Testis (tissue), 3 donors: ENCODE data around the gene HMG20B. TPM values are rescaled to one million over a fixed set of nuclear protein-coding genes. Genes with fewer than 3 reads are reported as not detected.
"Not testable (repeated sequence)": the region's sequence is repeated elsewhere in the genome, so short reads cannot be mapped to it uniquely, and the experiment has no call there.

Experiments used
- DNase-seq: peaks from one replicate; pipeline ENCODE4 v3.0.0-alpha.2; 2019
- H3K27ac ChIP-seq, 2 donors: fragments of 200-600 bp; sonication (generic); one replicate each; pipeline ENCODE4 v1.5.1; 2019
- H3K27me3 ChIP-seq: fragments of 200-600 bp; sonication (generic); one replicate; pipeline ENCODE4 v1.5.1; 2019
- H3K36me3 ChIP-seq: fragments of 200-600 bp; sonication (generic); one replicate; pipeline ENCODE4 v1.5.1; 2017; ENCODE audit warnings: low read depth; ENCODE audit errors: missing control alignments
- H3K4me1 ChIP-seq: fragments of 200-600 bp; sonication (generic); one replicate; pipeline ENCODE4 v1.5.1; 2019
- H3K4me3 ChIP-seq, 2 donors: fragments of 200-600 bp; sonication (generic); one replicate each; pipeline ENCODE4 v1.5.1; 2017 to 2019
- H3K9me3 ChIP-seq: fragments of 200-600 bp; sonication (generic); one replicate; pipeline ENCODE4 v1.5.1; 2017
- CTCF ChIP-seq, 3 experiments: fragments of 450-650 bp in 2 of 3; fragments of 200-600 bp in 1 of 3; sonication (generic) in 1 of 3; IDR thresholded peaks; one replicate each; pipeline ENCODE4 v1.5.1; 2016 to 2019; ENCODE audit warnings: antibody characterized with exemption in 3 of 3, mild to moderate bottlenecking in 2 of 3, moderate library complexity in 1 of 3
- POLR2A ChIP-seq: fragments of 450-650 bp; IDR thresholded peaks from one replicate; pipeline ENCODE4 v1.6.1; 2017; ENCODE audit warnings: antibody characterized with exemption, mild to moderate bottlenecking, moderate library complexity
- WGBS, 2 donors: methylation state at CpG; one replicate each; pipeline ENCODE4 v1.1.5; 2018; 5-methylcytosine and 5-hydroxymethylcytosine counted together
- intact Hi-C: fragments of 100-400 bp; cut with DNase I; formaldehyde crosslinking; loops from one replicate; pipeline ENCODE4 v1.15.1; 2023; ENCODE audit warnings: low total_unique reads
- polyA plus RNA-seq: library from polyadenylated mRNA; stranded (reverse); fragments of 350-450 nt; fragmentation: Illumina TruSeq; extraction: RNeasy Lipid Tissue Mini Kit (QIAGEN cat#74804); gene quantifications from one replicate; pipeline ENCODE4 v1.2.3, GENCODE V29; 2014; ENCODE audit warnings: low read depth, low replicate concordance; ENCODE audit not compliant: insufficient read depth
- total RNA-seq, 2 donors: library from RNA; depleted of rRNA; stranded (reverse); fragments of >200 nt; gene quantifications; one replicate each; pipeline ENCODE4 v1.2.3, GENCODE V29; 2016

HMG20B gene
- total and polyA plus RNA-seq, 3 donors from 2014 or later, result 66.2 to 129 (median 108) TPM

DNA sequence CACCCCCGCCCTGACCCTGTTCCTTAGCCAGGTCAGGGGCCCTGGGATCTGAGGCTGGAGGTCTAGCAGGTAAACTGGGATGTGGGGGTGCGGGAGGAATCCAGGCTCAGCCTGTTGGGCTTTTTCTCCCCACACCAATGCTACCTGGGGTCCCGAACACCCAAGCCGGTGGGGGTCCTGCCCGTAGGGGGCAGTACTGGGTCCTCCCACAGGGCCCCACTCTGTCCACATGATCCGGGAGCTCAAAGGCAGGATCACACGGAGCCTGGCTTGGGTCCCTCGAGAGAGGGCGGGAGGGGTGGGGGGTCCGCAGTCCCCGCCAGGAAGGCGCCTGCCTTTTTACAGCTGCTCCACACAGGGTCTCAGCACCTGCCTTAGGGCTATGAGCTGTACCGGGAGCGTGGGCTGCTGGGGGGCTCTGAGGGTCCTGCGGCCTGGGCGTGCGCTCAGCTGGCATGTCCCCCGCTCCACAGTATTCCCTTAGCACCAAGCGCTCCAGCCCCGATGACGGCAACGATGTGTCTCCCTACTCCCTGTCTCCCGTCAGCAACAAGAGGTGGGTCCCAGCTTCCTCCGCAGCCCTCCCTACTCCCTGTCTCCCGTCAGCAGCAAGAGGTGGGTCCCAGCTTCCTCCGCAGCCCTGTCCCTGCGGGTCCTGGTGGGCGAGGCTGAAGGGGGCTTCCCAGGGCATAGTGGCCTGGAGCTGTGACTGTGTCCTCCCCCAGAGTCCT is 46.1 kb upstream of the HMG20B start:
- H3K9me3 ChIP-seq, result no peaks in the 10 kb centered on the region
- H3K27me3 ChIP-seq, result no peaks in the 10 kb centered on the region
- TF ChIP-seq POLR2A, result no peak
- TF ChIP-seq CTCF (IDR thresholded peaks at IDR 0.05), result no peak
- no peak overlapping the region for H3K4me3 ChIP-seq
- no peak overlapping the region for H3K27ac ChIP-seq
- WGBS, 2 donors, result 90 to 98% methylated on average over 15 to 28 of the region's 28 CpGs
- intact Hi-C loops, result no loop called here
- DNase-seq, result no peak
- no peaks in the 10 kb centered on the region for H3K36me3 ChIP-seq
- no peaks in the 10 kb centered on the region for H3K4me1 ChIP-seq

DNA sequence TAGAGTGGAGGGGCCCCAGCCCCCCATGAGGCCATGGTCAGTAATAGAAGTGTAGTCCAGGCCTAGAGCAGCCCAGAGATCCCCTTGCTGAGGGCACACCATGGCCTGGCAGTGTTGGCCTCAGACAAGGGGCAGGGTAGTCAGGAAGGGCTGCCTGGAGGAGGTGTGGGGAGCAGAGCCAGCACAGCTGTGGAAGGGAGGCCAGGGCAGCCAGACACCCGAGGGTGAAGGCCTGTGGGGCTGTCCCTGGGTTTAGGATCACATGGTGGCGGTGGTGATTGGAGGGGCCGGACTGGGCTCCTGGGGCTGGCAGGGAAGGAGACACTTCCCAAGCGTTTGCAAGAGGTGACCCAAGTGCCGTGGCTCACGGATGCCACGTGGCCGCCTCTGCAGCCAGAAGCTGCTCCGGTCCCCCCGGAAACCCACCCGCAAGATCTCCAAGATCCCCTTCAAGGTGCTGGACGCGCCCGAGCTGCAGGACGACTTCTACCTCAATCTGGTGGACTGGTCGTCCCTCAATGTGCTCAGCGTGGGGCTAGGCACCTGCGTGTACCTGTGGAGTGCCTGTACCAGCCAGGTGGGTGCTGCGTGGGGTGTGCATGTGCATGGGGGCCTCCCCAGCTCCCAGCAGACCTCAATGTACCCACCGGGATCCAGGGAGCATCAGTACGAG is 45.4 kb upstream of the HMG20B start:
- no peaks in the 10 kb centered on the region for H3K27me3 ChIP-seq
- no peaks in the 10 kb centered on the region for H3K4me1 ChIP-seq
- intact Hi-C loops, result no loop called here
- no peak for DNase-seq
- TF ChIP-seq CTCF (IDR thresholded peaks at IDR 0.05), result no peak
- no peak for TF ChIP-seq POLR2A
- H3K27ac ChIP-seq, result no peak overlapping the region
- no peak overlapping the region for H3K4me3 ChIP-seq
- H3K9me3 ChIP-seq, result no peaks in the 10 kb centered on the region
- no peaks in the 10 kb centered on the region for H3K36me3 ChIP-seq
- WGBS, 2 donors, result 81 to 91% methylated on average over 4 to 21 of the region's 21 CpGs

DNA sequence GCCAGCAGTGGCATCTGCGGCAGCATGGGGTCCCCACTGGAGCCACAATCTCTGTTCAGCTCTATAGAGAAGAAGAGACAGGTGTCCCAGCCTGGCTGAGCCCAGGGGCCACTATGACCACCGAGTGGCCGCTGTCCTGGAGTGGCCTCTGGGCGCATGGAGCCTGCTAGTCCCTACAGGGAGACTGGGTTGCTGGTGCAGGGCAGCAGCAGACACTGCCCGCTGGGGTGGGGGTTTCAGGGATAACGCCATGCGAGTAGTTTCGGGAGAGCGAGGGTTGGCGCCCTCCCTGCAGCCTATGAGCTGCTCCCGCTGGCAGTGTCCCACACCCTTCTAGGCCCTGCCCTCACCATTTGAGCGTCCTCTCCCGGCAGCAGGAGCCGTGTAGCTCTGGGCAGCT is 44.7 kb upstream of the HMG20B start:
- Histone ChIP-seq H3K27ac (no peak overlapping the region), H3K36me3 (no peaks in the 10 kb centered on the region), H3K27me3 (no peaks in the 10 kb centered on the region), H3K4me3 (no peak overlapping the region), H3K9me3 (no peaks in the 10 kb centered on the region), H3K4me1 (peaks cover 3% of the 10 kb centered on the region)
- TF ChIP-seq CTCF (IDR thresholded peaks at IDR 0.05) (no peak), POLR2A (no peak)
- intact Hi-C loops, result no loop called here
- 97 to 98% methylated on average over 8 to 14 of the region's 14 CpGs for WGBS, 2 donors
- DNase-seq, result no peak

DNA sequence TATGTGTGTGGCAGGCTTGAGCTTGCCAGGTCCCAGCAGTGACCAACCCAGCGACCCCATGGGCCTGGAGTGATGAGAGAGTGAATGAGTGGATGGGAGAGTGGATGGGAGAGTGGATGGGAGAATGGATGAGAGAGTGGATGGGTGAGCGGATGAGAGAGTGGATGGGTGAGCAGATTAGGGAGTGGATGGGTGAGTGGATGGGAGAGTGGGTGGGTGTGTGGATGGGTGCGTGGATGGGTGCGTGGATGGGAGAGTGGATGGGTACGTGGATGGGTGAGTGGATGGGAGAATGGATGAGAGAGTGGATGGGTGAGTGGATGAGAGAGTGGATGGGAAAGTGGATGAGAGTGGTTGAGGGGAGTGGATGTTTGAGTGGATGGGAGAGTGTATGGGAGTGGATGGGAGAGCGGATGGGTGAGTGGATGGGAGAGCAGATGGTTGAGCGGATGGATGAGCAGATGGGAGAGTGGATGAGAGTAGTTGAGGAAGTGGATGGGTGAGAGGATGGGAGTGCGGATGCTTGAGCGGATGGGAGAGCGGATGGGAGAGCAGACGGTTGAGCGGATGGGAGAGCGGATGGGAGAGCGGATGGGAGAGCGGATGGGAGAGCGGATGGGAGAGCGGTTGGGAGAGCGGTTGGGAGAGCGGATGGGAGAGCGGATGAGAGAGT is 44.1 kb upstream of the HMG20B start:
- H3K4me3 ChIP-seq, result no peak overlapping the region
- intact Hi-C loops, result no loop called here
- H3K27ac ChIP-seq, result no peak overlapping the region
- H3K9me3 ChIP-seq, result no peaks in the 10 kb centered on the region
- 93% methylated on average over 20 of the region's 20 CpGs for WGBS, 2 donors
- TF ChIP-seq POLR2A, result no peak
- no peak for TF ChIP-seq CTCF (IDR thresholded peaks at IDR 0.05)
- H3K36me3 ChIP-seq, result no peaks in the 10 kb centered on the region
- H3K27me3 ChIP-seq, result no peaks in the 10 kb centered on the region
- peaks cover 9% of the 10 kb centered on the region for H3K4me1 ChIP-seq
- DNase-seq, result no peak

DNA sequence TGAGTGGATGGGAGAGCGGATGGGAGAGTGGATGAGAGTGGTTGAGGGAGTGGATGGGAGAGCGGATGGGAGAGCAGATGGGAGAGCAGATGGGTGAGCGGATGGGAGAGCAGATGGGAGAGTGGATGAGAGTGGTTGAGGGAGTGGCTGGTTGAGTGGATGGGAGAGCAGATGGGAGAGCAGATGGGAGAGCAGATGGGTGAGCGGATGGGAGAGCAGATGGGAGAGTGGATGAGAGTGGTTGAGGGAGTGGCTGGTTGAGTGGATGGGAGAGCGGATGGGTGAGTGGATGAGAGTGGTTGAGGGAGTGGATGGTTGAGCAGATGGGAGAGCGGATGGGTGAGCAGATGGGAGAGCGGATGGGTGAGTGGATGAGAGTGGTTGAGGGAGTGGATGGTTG is 43.4 kb upstream of the HMG20B start:
- intact Hi-C loops, H3K27me3 ChIP-seq, DNase-seq, H3K27ac ChIP-seq, H3K4me3 ChIP-seq, H3K9me3 ChIP-seq, H3K36me3 ChIP-seq: not testable (repeated sequence)
- peaks cover 10% of the 10 kb centered on the region for H3K4me1 ChIP-seq
- WGBS, 2 donors, result 91 to 95% methylated on average over 7 of the region's 7 CpGs
